GM12873 (cell line): ENCODE data around the gene PAX1.

ENCODE experiments used
- CTCF ChIP-seq: IDR thresholded peaks from 2 replicates; pipeline ENCODE4 v1.5.1; 2012; ENCODE audit warnings: low read depth, mild to moderate bottlenecking, moderate library complexity, low read length, control low read depth; ENCODE audit not compliant: insufficient read depth; ENCODE audit errors: missing control alignments

Gene PAX1

GRCh38 chr20:21670981-21671380, 34.5 kb upstream of the PAX1 start:
- no peak for TF ChIP-seq CTCF

DNA sequence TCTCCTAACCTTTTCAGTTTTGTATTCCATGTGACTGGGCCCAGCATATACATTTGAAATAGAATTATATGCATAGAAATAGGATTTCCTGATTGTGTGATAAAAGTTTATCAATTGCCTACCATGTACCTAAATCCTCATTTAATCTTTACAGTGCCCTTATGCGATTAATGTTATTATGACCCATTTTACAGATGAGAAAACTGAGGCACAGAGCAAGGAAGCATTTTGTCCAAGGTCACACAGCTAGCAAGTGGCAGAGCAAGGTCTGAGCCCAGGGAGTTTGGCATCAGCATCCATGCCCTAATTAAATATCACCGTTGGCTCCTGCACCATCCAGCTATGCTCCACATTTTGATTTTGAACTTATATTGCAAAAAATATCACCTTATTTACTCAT, 28.2 kb upstream of the PAX1 start:
- no peak for TF ChIP-seq CTCF

- no peak for TF ChIP-seq CTCF
Measured at GRCh38 chr20:21677781-21678180, 27.7 kb upstream of the PAX1 start.

GRCh38 chr20:21681234-21681921, 24.1 kb upstream of the PAX1 start:
- no peak for TF ChIP-seq CTCF

GRCh38 chr20:21681922-21682318, 23.5 kb upstream of the PAX1 start:
- no peak for TF ChIP-seq CTCF

GRCh38 chr20:21682521-21682954, 22.9 kb upstream of the PAX1 start:
- no peak for TF ChIP-seq CTCF

- no peak for TF ChIP-seq CTCF
Measured at GRCh38 chr20:21684671-21685070, 20.8 kb upstream of the PAX1 start.
